Ureter (tissue), 1 donor: ENCODE results near the gene ZC3H10. TPM values are rescaled to one million over a fixed set of nuclear protein-coding genes. Genes with fewer than 3 reads are reported as not detected.

Source experiments
- total RNA-seq: library from RNA; stranded (reverse); gene quantifications from one replicate; pipeline ENCODE4 v1.2.4, GENCODE V29; 2023
- donor health status: DM: yes; HTN: yes; CAD: no.

ZC3H10 gene
- total RNA-seq, 1 donor from 2014 or later: 9.8 TPM

Other genes starting within 250 kb of the ZC3H10 start
- gene PYM1, start 190.4 kb upstream of the ZC3H10 start, total RNA-seq: 40.9 TPM
- gene DGKA, start 187.1 kb upstream of the ZC3H10 start, total RNA-seq: 155 TPM
- gene PMEL, start 152.2 kb upstream of the ZC3H10 start, total RNA-seq: 5.8 TPM
- gene CDK2, start 151.4 kb upstream of the ZC3H10 start, total RNA-seq: 23.2 TPM
- gene RAB5B, start 144.2 kb upstream of the ZC3H10 start, total RNA-seq: 139 TPM
- gene SUOX, start 121.0 kb upstream of the ZC3H10 start, total RNA-seq: 58.5 TPM
- 14.6 TPM for gene IKZF4, start 97.2 kb upstream of the ZC3H10 start, total RNA-seq
- gene RPS26, start 76.3 kb upstream of the ZC3H10 start, total RNA-seq: 57.0 TPM
- gene ERBB3, start 38.1 kb upstream of the ZC3H10 start, total RNA-seq: 129 TPM
- 139 TPM for gene PA2G4, start 13.7 kb upstream of the ZC3H10 start, total RNA-seq
- 5,339 TPM for gene RPL41, start 1.6 kb upstream of the ZC3H10 start, total RNA-seq
- gene ESYT1, start 10.0 kb downstream of the ZC3H10 start, total RNA-seq: 131 TPM
- 37.8 TPM for gene MYL6B, start 34.3 kb downstream of the ZC3H10 start, total RNA-seq
- 1,884 TPM for gene MYL6, start 40.1 kb downstream of the ZC3H10 start, total RNA-seq
- gene SMARCC2, start 71.2 kb downstream of the ZC3H10 start, total RNA-seq: 142 TPM
- 48.8 TPM for gene RNF41, start 103.7 kb downstream of the ZC3H10 start, total RNA-seq
- 27.9 TPM for gene NABP2, start 106.1 kb downstream of the ZC3H10 start, total RNA-seq
- gene SLC39A5, start 111.8 kb downstream of the ZC3H10 start, total RNA-seq: 0.57 TPM
- 43.9 TPM for gene ANKRD52, start 140.1 kb downstream of the ZC3H10 start, total RNA-seq
- 7.6 TPM for gene COQ10A, start 148.7 kb downstream of the ZC3H10 start, total RNA-seq
- 196 TPM for gene CS, start 182.1 kb downstream of the ZC3H10 start, total RNA-seq
- gene CNPY2, start 197.7 kb downstream of the ZC3H10 start, total RNA-seq: 122 TPM
- 103 TPM for gene PAN2, start 215.7 kb downstream of the ZC3H10 start, total RNA-seq
- gene IL23A, start 220.6 kb downstream of the ZC3H10 start, total RNA-seq: 0.49 TPM
- 158 TPM for gene STAT2, start 241.8 kb downstream of the ZC3H10 start, total RNA-seq
- gene APOF, start 244.6 kb downstream of the ZC3H10 start, total RNA-seq: not detected